Measurements from ENCODE around the gene PIGT. TPM values are rescaled to one million over a fixed set of nuclear protein-coding genes. Genes with fewer than 3 reads are reported as not detected.

The PIGT gene
- total RNA-seq, 1 experiment from 2014 or later: 73.9 TPM

DNA sequence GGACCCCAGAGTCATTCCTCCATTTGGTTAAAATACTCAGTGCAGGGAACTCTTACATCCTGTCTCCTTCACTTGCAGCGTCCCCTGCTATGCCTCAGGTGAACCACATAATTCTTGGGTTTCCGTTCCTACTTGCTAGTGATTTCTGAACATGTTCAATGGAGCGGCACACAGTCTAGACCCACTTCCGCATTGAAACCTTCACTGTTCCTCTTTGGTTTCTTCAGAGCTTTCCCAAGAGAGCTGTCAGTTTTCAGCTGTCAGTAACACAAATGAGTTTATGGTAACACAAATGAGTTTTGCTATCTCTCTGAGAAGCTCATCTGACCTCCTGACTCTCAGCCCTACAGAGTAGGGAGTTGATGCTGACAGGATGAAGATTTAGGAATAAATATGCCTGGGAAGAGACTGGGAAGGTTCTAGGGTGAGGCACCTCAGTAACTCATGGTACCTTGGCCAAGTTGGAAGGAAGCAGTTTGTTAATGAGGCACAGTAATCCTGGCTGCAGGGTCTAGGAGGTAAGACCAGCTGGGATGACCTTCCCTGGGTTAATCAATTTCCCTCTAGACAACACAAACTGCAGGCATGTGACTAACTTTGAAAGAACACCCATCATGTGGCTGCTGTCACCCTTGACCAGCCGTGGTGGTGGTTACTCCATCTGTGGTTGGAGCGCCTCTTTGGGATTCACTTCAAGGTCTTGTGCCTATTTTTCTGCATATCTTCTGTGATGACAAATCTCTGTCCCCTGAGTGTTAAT, 47.5 kb upstream of the PIGT start:
- no peak overlapping the region for H3K23ac ChIP-seq (ENCODE audit: insufficient read length, low read depth, low read length)
- H2AFZ ChIP-seq (ENCODE audit: low read length): no peak overlapping the region
- Mint-ChIP-seq H3K4me3 (no peak overlapping the region), H3K4me1 (peaks cover 17 to 18% of the 10 kb centered on the region in 2 experiments), H3K9me3 (no peaks in the 10 kb centered on the region), H3K36me3 (ENCODE audit: insufficient read depth in 1 of 3, low read depth in 3 of 3) (peaks cover 6 to 35% (median 20%) of the 10 kb centered on the region in 3 experiments; a peak in 6 of 7 replicates), H3K27me3 (ENCODE audit: low read depth) (peaks cover 13% of the 10 kb centered on the region), H3K27ac (no peak overlapping the region)
- no peak overlapping the region for H2BK120ac ChIP-seq (ENCODE audit: low read depth, low read length, poor library complexity, severe bottlenecking)
- H3K4me2 ChIP-seq (ENCODE audit: insufficient read depth, insufficient read length, low read length): no peak overlapping the region
- H3K9me3 ChIP-seq (ENCODE audit: control insufficient read depth, low read depth, low read length): no peaks in the 10 kb centered on the region
- no CpG with 5 or more reads among the region's 6 CpGs for WGBS (ENCODE audit: extremely low coverage, insufficient read length, low lambda C conversion rate)
- no peak overlapping the region for H3K18ac ChIP-seq (ENCODE audit: insufficient read length, low read depth, low read length)
- H2BK15ac ChIP-seq (ENCODE audit: low read depth, low read length): no peak overlapping the region
- no peak overlapping the region for H3K56ac ChIP-seq (ENCODE audit: insufficient read length, low read depth, low read length)
- no peaks in the 10 kb centered on the region for H4K20me1 ChIP-seq (ENCODE audit: control insufficient read depth, insufficient read depth, insufficient read length)
- no peak overlapping the region for H4K5ac ChIP-seq (ENCODE audit: insufficient read length, low read depth, low read length)
- H2BK12ac ChIP-seq (ENCODE audit: insufficient read length, low read depth, low read length): no peak overlapping the region
- H3T11ph ChIP-seq (ENCODE audit: low read length): no peak overlapping the region
- H2BK20ac ChIP-seq (ENCODE audit: low read depth, low read length, poor library complexity, severe bottlenecking): no peak overlapping the region
- no peak overlapping the region for H4K91ac ChIP-seq (ENCODE audit: insufficient read length, low read depth, low read length)
- no peak overlapping the region for H2AK5ac ChIP-seq (ENCODE audit: insufficient read length, low read length)
- no peak overlapping the region for H4K8ac ChIP-seq (replicated peaks; ENCODE audit: insufficient read length, low read depth, low read length)
- TF ChIP-seq, protein P1, sequence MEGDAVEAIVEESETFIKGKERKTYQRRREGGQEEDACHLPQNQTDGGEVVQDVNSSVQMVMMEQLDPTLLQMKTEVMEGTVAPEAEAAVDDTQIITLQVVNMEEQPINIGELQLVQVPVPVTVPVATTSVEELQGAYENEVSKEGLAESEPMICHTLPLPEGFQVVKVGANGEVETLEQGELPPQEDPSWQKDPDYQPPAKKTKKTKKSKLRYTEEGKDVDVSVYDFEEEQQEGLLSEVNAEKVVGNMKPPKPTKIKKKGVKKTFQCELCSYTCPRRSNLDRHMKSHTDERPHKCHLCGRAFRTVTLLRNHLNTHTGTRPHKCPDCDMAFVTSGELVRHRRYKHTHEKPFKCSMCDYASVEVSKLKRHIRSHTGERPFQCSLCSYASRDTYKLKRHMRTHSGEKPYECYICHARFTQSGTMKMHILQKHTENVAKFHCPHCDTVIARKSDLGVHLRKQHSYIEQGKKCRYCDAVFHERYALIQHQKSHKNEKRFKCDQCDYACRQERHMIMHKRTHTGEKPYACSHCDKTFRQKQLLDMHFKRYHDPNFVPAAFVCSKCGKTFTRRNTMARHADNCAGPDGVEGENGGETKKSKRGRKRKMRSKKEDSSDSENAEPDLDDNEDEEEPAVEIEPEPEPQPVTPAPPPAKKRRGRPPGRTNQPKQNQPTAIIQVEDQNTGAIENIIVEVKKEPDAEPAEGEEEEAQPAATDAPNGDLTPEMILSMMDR (conservative IDR thresholded peaks at IDR 0.05): no peak
- H3K79me2 ChIP-seq (ENCODE audit: insufficient read depth, low read length): no peaks in the 10 kb centered on the region; the same call in 1 of the 2 replicates
- no peak overlapping the region for H3K9ac ChIP-seq (ENCODE audit: extremely low read depth, insufficient read length, low read length)
- peaks cover 2% of the 10 kb centered on the region for H3K79me1 ChIP-seq (ENCODE audit: insufficient read depth, low read depth, low read length, poor library complexity, severe bottlenecking)
- no peak overlapping the region for H3K14ac ChIP-seq (ENCODE audit: insufficient read depth, low read length)
- H3K23me2 ChIP-seq (ENCODE audit: insufficient read length, low read depth, low read length, poor library complexity, severe bottlenecking): peaks cover 14% of the 10 kb centered on the region
- H2BK5ac ChIP-seq (ENCODE audit: insufficient read length, low read length): no peak overlapping the region
- peak; percentile 3 for DNase-seq
- no peak overlapping the region for H3K4ac ChIP-seq (ENCODE audit: low read depth, low read length)
- H3K27me3 ChIP-seq (ENCODE audit: insufficient read depth, low read length): peaks cover 2% of the 10 kb centered on the region; the same call in 1 of the 2 replicates
- peaks cover 6% of the 10 kb centered on the region; the same call in 1 of the 2 replicates for H3K4me1 ChIP-seq (ENCODE audit: insufficient read depth, low read length)
- no peak overlapping the region for H3K27ac ChIP-seq (ENCODE audit: insufficient read length, low read depth, low read length)

All from H9 (cell line).